ENCODE data around the gene DDX42.

GRCh38 chr17:63752707-63753106 lies 21.3 kb upstream of the DDX42 start:
- TF ChIP-seq POLR2A (IDR thresholded peaks at IDR 0.05), result no peak
- TF ChIP-seq, protein P1, sequence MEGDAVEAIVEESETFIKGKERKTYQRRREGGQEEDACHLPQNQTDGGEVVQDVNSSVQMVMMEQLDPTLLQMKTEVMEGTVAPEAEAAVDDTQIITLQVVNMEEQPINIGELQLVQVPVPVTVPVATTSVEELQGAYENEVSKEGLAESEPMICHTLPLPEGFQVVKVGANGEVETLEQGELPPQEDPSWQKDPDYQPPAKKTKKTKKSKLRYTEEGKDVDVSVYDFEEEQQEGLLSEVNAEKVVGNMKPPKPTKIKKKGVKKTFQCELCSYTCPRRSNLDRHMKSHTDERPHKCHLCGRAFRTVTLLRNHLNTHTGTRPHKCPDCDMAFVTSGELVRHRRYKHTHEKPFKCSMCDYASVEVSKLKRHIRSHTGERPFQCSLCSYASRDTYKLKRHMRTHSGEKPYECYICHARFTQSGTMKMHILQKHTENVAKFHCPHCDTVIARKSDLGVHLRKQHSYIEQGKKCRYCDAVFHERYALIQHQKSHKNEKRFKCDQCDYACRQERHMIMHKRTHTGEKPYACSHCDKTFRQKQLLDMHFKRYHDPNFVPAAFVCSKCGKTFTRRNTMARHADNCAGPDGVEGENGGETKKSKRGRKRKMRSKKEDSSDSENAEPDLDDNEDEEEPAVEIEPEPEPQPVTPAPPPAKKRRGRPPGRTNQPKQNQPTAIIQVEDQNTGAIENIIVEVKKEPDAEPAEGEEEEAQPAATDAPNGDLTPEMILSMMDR (IDR thresholded peaks at IDR 0.05), result no peak
- TF ChIP-seq EP300 (IDR thresholded peaks at IDR 0.05), result no peak
- TF ChIP-seq POLR2AphosphoS5 (IDR thresholded peaks at IDR 0.05), result no peak
